ENCODE results near the gene REPS2.
A peak's percentile ranks its signal among the peaks of the same experiment; 100 is the strongest.

REPS2 gene

GRCh38 chrX:17020851-17021821 lies 74.7 kb downstream of the REPS2 start:
- Histone ChIP-seq H3K27ac (ENCODE audit: low read length, poor library complexity, severe bottlenecking) (no peak overlapping the region), H4K8ac (ENCODE audit: low read length) (no peak overlapping the region), H3K4me1 (ENCODE audit: control insufficient read depth, insufficient read depth, low read depth, low read length) (peaks cover 4% of the 10 kb centered on the region), H2BK12ac (ENCODE audit: low read length in 2 of 2) (no peak overlapping the region), H2AFZ (ENCODE audit: low read depth, low read length) (no peak overlapping the region), H3K4ac (ENCODE audit: low read depth in 1 of 2, low read length in 2 of 2) (no peak overlapping the region), H4K91ac (ENCODE audit: low read length) (no peak overlapping the region), H3K4me2 (ENCODE audit: low read length, poor library complexity, severe bottlenecking) (no peak overlapping the region), H3K23ac (ENCODE audit: low read length in 2 of 2) (no peak overlapping the region), H3K18ac (ENCODE audit: low read depth in 1 of 2, low read length in 2 of 2) (no peak overlapping the region), H3K79me1 (replicated peaks; ENCODE audit: low read length, poor library complexity, severe bottlenecking) (no peaks in the 10 kb centered on the region), H3K36me3 (ENCODE audit: control insufficient read depth in 1 of 2, insufficient read depth in 2 of 2, low read depth in 1 of 2, low read length in 2 of 2) (no peaks in the 10 kb centered on the region), H2AK5ac (ENCODE audit: low read length, severe bottlenecking) (no peak overlapping the region), H3K9ac (ENCODE audit: low read length) (peak overlapping the region; percentile 51), H2BK5ac (ENCODE audit: low read depth, low read length, poor library complexity, severe bottlenecking) (no peak overlapping the region), H3K4me3 (ENCODE audit: insufficient read depth in 1 of 2, low read depth in 1 of 2, low read length in 2 of 2) (no peak overlapping the region), H3K14ac (ENCODE audit: low read length in 2 of 2) (no peak overlapping the region), H3K27me3 (ENCODE audit: control insufficient read depth in 1 of 2, insufficient read depth in 1 of 2, low read length in 2 of 2) (peaks cover 0 to 19% of the 10 kb centered on the region in 2 experiments), H3K9me3 (ENCODE audit: control insufficient read depth, low read length) (no peaks in the 10 kb centered on the region), H2BK15ac (ENCODE audit: low read depth, poor library complexity, severe bottlenecking) (no peak overlapping the region), H2BK120ac (ENCODE audit: low read depth, low read length) (no peak overlapping the region)
- DNase-seq, result no peak
- WGBS, result 83% methylated on average over 10 of the region's 10 CpGs

- Histone ChIP-seq H4K8ac (ENCODE audit: low read length) (no peak overlapping the region), H4K91ac (ENCODE audit: low read length) (no peak overlapping the region), H2BK120ac (ENCODE audit: low read depth, low read length) (no peak overlapping the region), H2BK5ac (ENCODE audit: low read depth, low read length, poor library complexity, severe bottlenecking) (no peak overlapping the region), H3K27ac (ENCODE audit: low read length, poor library complexity, severe bottlenecking) (no peak overlapping the region), H2BK12ac (ENCODE audit: low read length in 2 of 2) (no peak overlapping the region), H3K9ac (ENCODE audit: low read length) (peak overlapping the region; percentile 51), H3K4me1 (ENCODE audit: control insufficient read depth, insufficient read depth, low read depth, low read length) (peaks cover 4% of the 10 kb centered on the region), H3K36me3 (ENCODE audit: control insufficient read depth in 1 of 2, insufficient read depth in 2 of 2, low read depth in 1 of 2, low read length in 2 of 2) (no peaks in the 10 kb centered on the region), H3K23ac (ENCODE audit: low read length in 2 of 2) (no peak overlapping the region), H3K18ac (ENCODE audit: low read depth in 1 of 2, low read length in 2 of 2) (no peak overlapping the region), H3K79me1 (replicated peaks; ENCODE audit: low read length, poor library complexity, severe bottlenecking) (no peaks in the 10 kb centered on the region), H2BK15ac (ENCODE audit: low read depth, poor library complexity, severe bottlenecking) (no peak overlapping the region), H2AFZ (ENCODE audit: low read depth, low read length) (no peak overlapping the region), H3K4me3 (ENCODE audit: insufficient read depth in 1 of 2, low read depth in 1 of 2, low read length in 2 of 2) (no peak overlapping the region), H3K9me3 (ENCODE audit: control insufficient read depth, low read length) (no peaks in the 10 kb centered on the region), H3K27me3 (ENCODE audit: control insufficient read depth in 1 of 2, insufficient read depth in 1 of 2, low read length in 2 of 2) (peaks cover 0 to 25% of the 10 kb centered on the region in 2 experiments), H2AK5ac (ENCODE audit: low read length, severe bottlenecking) (no peak overlapping the region), H3K4me2 (ENCODE audit: low read length, poor library complexity, severe bottlenecking) (no peak overlapping the region), H3K14ac (ENCODE audit: low read length in 2 of 2) (no peak overlapping the region), H3K4ac (ENCODE audit: low read depth in 1 of 2, low read length in 2 of 2) (no peak overlapping the region)
- WGBS, result 64% methylated on average over 4 of the region's 10 CpGs
- no peak for DNase-seq
Measured at GRCh38 chrX:17021851-17022604, 75.6 kb downstream of the REPS2 start.

DNA sequence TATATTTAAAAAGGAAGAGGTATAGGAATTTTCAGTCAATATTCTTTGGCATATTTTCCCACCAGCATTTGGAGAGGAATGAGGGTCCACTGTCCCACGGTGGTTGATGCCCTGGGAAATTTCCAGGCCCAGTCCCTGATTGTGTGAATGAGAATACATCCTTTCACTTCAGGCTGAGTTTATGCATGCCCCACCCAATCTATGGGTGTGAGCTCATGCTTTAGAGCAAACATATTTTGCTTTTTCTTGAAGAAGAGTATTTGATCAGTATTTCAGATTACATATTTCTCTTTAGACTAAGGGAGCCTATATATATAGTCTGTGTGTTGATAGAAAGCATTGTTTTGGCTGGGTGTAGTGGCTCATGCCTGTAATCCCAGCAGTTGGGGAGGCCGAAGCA lies 77.2 kb downstream of the REPS2 start:
- H3K4me2 ChIP-seq (ENCODE audit: low read length, poor library complexity, severe bottlenecking), result no peak overlapping the region
- H3K9ac ChIP-seq (ENCODE audit: low read length), result no peak overlapping the region
- DNase-seq, result no peak
- H2BK12ac ChIP-seq (ENCODE audit: low read length in 2 of 2), result no peak overlapping the region
- H2BK120ac ChIP-seq (ENCODE audit: low read depth, low read length), result no peak overlapping the region
- H2AK5ac ChIP-seq (ENCODE audit: low read length, severe bottlenecking), result no peak overlapping the region
- no peaks in the 10 kb centered on the region for H3K36me3 ChIP-seq (ENCODE audit: control insufficient read depth in 1 of 2, insufficient read depth in 2 of 2, low read depth in 1 of 2, low read length in 2 of 2)
- 80% methylated on average over 1 of the region's 2 CpGs for WGBS
- no peaks in the 10 kb centered on the region for H3K9me3 ChIP-seq (ENCODE audit: control insufficient read depth, low read length)
- H3K79me1 ChIP-seq (replicated peaks; ENCODE audit: low read length, poor library complexity, severe bottlenecking), result no peaks in the 10 kb centered on the region
- peaks cover 4% of the 10 kb centered on the region for H3K4me1 ChIP-seq (ENCODE audit: control insufficient read depth, insufficient read depth, low read depth, low read length)
- peaks cover 0 to 28% of the 10 kb centered on the region in 2 experiments for H3K27me3 ChIP-seq (ENCODE audit: control insufficient read depth in 1 of 2, insufficient read depth in 1 of 2, low read length in 2 of 2)
- no peak overlapping the region for H2BK5ac ChIP-seq (ENCODE audit: low read depth, low read length, poor library complexity, severe bottlenecking)
- no peak overlapping the region for H4K91ac ChIP-seq (ENCODE audit: low read length)
- H2AFZ ChIP-seq (ENCODE audit: low read depth, low read length), result no peak overlapping the region
- no peak overlapping the region for H3K14ac ChIP-seq (ENCODE audit: low read length in 2 of 2)
- no peak overlapping the region for H4K8ac ChIP-seq (ENCODE audit: low read length)
- H3K27ac ChIP-seq (ENCODE audit: low read length, poor library complexity, severe bottlenecking), result no peak overlapping the region
- no peak overlapping the region for H3K18ac ChIP-seq (ENCODE audit: low read depth in 1 of 2, low read length in 2 of 2)
- H2BK15ac ChIP-seq (ENCODE audit: low read depth, poor library complexity, severe bottlenecking), result no peak overlapping the region
- no peak overlapping the region for H3K4me3 ChIP-seq (ENCODE audit: insufficient read depth in 1 of 2, low read depth in 1 of 2, low read length in 2 of 2)
- H3K4ac ChIP-seq (ENCODE audit: low read depth in 1 of 2, low read length in 2 of 2), result no peak overlapping the region
- no peak overlapping the region for H3K23ac ChIP-seq (ENCODE audit: low read length in 2 of 2)

DNA sequence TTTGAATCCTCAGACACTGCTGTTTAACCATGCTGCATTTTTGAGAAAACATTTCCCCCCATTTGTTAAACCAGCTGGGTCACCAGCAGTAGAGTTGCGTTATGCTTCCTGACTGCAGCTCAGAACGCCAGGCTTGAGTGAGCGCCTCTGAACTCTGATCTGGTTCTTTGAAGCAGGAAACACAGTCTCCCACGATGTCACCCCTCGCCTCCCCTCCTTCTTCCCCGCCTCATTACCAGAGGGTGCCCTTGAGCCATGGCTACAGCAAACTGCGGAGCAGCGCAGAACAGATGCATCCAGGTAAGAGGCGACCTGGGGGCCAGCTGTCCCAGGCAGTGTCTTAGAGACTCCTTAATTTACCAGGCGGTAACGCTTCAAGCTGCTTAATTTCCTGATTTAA lies 78.4 kb downstream of the REPS2 start:
- Histone ChIP-seq H3K4me1 (ENCODE audit: control insufficient read depth, insufficient read depth, low read depth, low read length) (peaks cover 4% of the 10 kb centered on the region), H3K27me3 (ENCODE audit: control insufficient read depth in 1 of 2, insufficient read depth in 1 of 2, low read length in 2 of 2) (peaks cover 0 to 32% of the 10 kb centered on the region in 2 experiments), H2BK12ac (ENCODE audit: low read length in 2 of 2) (no peak overlapping the region), H2BK120ac (ENCODE audit: low read depth, low read length) (no peak overlapping the region), H4K91ac (ENCODE audit: low read length) (no peak overlapping the region), H3K79me1 (replicated peaks; ENCODE audit: low read length, poor library complexity, severe bottlenecking) (no peaks in the 10 kb centered on the region), H3K4ac (ENCODE audit: low read depth in 1 of 2, low read length in 2 of 2) (no peak overlapping the region), H3K18ac (ENCODE audit: low read depth in 1 of 2, low read length in 2 of 2) (no peak overlapping the region), H3K36me3 (ENCODE audit: control insufficient read depth in 1 of 2, insufficient read depth in 2 of 2, low read depth in 1 of 2, low read length in 2 of 2) (no peaks in the 10 kb centered on the region), H2BK5ac (ENCODE audit: low read depth, low read length, poor library complexity, severe bottlenecking) (no peak overlapping the region), H2AFZ (ENCODE audit: low read depth, low read length) (no peak overlapping the region), H3K27ac (ENCODE audit: low read length, poor library complexity, severe bottlenecking) (no peak overlapping the region), H2BK15ac (ENCODE audit: low read depth, poor library complexity, severe bottlenecking) (no peak overlapping the region), H3K4me2 (ENCODE audit: low read length, poor library complexity, severe bottlenecking) (peak overlapping the region; percentile 56), H3K4me3 (ENCODE audit: insufficient read depth in 1 of 2, low read depth in 1 of 2, low read length in 2 of 2) (no peak overlapping the region), H3K14ac (ENCODE audit: low read length in 2 of 2) (no peak overlapping the region), H3K9ac (ENCODE audit: low read length) (no peak overlapping the region), H3K9me3 (ENCODE audit: control insufficient read depth, low read length) (no peaks in the 10 kb centered on the region), H2AK5ac (ENCODE audit: low read length, severe bottlenecking) (no peak overlapping the region), H4K8ac (ENCODE audit: low read length) (no peak overlapping the region), H3K23ac (ENCODE audit: low read length in 2 of 2) (no peak overlapping the region)
- 31% methylated on average over 9 of the region's 11 CpGs for WGBS
- DNase-seq, result no peak

Measured in mesenchymal stem cell (in vitro differentiated cells and primary cell).